ENCODE data around the gene SLC24A3. TPM values are rescaled to one million over a fixed set of nuclear protein-coding genes. Genes with fewer than 3 reads are reported as not detected.

The SLC24A3 gene
- total RNA-seq, 1 donor from 2014 or later: 0.21 TPM

DNA sequence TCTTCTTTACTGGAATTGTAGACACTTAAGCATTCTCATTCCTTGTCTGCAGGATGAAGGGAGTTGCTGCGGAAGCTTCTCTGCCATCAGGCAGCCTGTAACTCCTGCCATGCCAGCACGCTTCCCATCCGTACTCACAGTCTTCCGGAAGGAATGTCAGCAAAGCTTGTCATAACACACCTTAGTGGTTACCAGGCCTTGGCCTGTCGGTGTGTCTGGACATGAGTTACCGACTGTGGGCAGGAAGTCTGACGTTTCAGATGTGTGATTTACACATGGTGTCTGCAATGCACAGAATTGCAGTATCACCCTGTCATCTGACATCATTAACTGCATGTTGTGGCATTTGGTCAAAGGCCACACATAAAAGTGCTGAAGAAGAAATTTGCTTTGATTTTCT lies 102.2 kb downstream of the SLC24A3 start:
- no peak overlapping the region for H3K4me2 ChIP-seq
- no peak for DNase-seq (ENCODE audit: low spot score)
- no peak overlapping the region for H3K27ac Mint-ChIP-seq

DNA sequence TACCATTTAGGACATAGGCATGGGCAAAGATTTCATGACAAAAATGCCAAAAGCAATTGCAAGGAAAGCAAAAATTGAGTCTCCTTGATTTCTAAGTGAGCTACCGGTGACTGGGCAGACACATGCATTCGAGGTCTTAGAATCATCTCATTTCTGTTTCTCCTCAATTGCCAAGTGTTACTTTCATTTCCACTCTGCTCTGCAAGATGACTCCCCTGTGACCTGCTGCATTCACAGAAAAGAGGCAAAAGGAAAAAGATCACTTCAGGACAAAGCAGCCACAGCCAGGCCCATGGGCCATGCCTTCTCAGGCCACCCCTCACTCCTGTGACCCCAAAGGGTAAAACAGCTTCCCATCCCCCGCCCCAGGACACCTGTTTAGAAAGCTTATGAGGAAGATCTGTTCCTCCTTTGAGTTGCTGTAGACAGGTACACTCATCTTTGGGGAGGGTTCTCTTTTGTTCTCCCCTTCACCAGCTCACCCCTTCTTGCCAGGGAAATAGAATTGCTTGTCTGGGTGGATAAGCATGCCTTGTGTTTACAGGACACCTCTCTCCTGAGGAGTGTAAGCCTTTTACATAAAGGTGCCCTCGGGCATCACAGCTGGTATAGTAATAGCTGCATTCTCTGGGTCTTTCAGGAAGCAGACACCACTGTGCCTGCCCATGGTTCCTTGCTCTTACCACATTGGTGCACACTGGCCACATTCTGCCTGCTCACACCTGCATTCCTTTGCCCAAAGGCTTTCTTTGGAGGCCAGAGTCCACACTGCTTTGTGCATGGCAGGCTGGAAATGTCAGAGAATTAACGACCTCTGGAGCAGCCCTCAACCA lies 105.0 kb downstream of the SLC24A3 start:
- no peak overlapping the region for H3K4me2 ChIP-seq
- peak; percentile 5 for DNase-seq (ENCODE audit: low spot score)
- H4K20me1 ChIP-seq (ENCODE audit: low read depth): no peaks in the 10 kb centered on the region
- Mint-ChIP-seq H3K9me3 (no peaks in the 10 kb centered on the region), H3K4me3 (no peak overlapping the region), H3K27me3 (ENCODE audit: insufficient read depth, low read depth) (peaks cover 4% of the 10 kb centered on the region), H3K27ac (no peak overlapping the region), H3K36me3 (no peaks in the 10 kb centered on the region), H3K4me1 (peaks cover 3% of the 10 kb centered on the region)
- H3F3A ChIP-seq (ENCODE audit: low read depth): no peaks in the 10 kb centered on the region
- no peak overlapping the region for H3K4me3 ChIP-seq
- no peak overlapping the region for H2AFZ ChIP-seq (replicated peaks)
- H3K9ac ChIP-seq: no peak overlapping the region
- H3K27ac ChIP-seq: no peak overlapping the region
- no peaks in the 10 kb centered on the region for H3K9me3 ChIP-seq (ENCODE audit: low read depth)
- no peaks in the 10 kb centered on the region for H3K79me2 ChIP-seq (ENCODE audit: low read depth)
- no peaks in the 10 kb centered on the region for H3K36me3 ChIP-seq
- no peaks in the 10 kb centered on the region for H3K27me3 ChIP-seq
- TF ChIP-seq EZH2 (IDR thresholded peaks at IDR 0.05) (no peak), EZH2phosphoT487 (IDR thresholded peaks at IDR 0.05) (no peak)
- TF ChIP-seq, protein P1, sequence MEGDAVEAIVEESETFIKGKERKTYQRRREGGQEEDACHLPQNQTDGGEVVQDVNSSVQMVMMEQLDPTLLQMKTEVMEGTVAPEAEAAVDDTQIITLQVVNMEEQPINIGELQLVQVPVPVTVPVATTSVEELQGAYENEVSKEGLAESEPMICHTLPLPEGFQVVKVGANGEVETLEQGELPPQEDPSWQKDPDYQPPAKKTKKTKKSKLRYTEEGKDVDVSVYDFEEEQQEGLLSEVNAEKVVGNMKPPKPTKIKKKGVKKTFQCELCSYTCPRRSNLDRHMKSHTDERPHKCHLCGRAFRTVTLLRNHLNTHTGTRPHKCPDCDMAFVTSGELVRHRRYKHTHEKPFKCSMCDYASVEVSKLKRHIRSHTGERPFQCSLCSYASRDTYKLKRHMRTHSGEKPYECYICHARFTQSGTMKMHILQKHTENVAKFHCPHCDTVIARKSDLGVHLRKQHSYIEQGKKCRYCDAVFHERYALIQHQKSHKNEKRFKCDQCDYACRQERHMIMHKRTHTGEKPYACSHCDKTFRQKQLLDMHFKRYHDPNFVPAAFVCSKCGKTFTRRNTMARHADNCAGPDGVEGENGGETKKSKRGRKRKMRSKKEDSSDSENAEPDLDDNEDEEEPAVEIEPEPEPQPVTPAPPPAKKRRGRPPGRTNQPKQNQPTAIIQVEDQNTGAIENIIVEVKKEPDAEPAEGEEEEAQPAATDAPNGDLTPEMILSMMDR (IDR thresholded peaks at IDR 0.05): no peak
- no peaks in the 10 kb centered on the region for H3K4me1 ChIP-seq

More for the DNA sequence above, 102.2 kb downstream of the SLC24A3 start:
- Histone ChIP-seq H2AFZ (replicated peaks) (no peak overlapping the region), H3F3A (ENCODE audit: low read depth) (no peaks in the 10 kb centered on the region), H3K27ac (no peak overlapping the region), H3K27me3 (no peaks in the 10 kb centered on the region), H3K36me3 (no peaks in the 10 kb centered on the region), H3K9ac (no peak overlapping the region), H3K4me3 (no peak overlapping the region), H3K79me2 (ENCODE audit: low read depth) (no peaks in the 10 kb centered on the region), H3K4me1 (no peaks in the 10 kb centered on the region), H4K20me1 (ENCODE audit: low read depth) (no peaks in the 10 kb centered on the region), H3K9me3 (ENCODE audit: low read depth) (no peaks in the 10 kb centered on the region)
- Mint-ChIP-seq H3K4me3 (no peak overlapping the region), H3K4me1 (no peaks in the 10 kb centered on the region), H3K9me3 (no peaks in the 10 kb centered on the region), H3K36me3 (no peaks in the 10 kb centered on the region), H3K27me3 (ENCODE audit: insufficient read depth, low read depth) (peaks cover 4% of the 10 kb centered on the region)
- TF ChIP-seq EZH2 (IDR thresholded peaks at IDR 0.05) (no peak), EZH2phosphoT487 (IDR thresholded peaks at IDR 0.05) (no peak)
- TF ChIP-seq, protein P1 (IDR thresholded peaks at IDR 0.05): no peak

DNA sequence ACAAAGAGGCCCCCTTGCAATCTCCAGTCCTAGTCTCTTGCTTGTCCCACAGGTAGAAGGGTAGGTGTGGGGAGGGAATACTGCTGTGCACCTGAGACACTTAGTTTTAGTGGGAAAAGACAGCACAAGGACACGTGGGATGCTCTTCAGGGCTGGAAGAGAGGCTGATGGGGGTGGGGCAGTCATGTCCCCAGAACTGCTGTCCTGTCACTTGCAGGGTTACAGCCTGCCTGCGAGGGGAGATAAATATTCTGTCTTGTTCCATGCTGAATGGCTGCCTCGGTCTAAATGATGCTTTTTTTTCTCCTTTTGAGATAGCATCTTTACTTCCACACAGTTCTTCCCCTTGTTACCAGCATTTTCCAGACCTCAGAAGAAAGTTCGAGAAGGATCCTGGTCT lies 106.2 kb downstream of the SLC24A3 start:
- Mint-ChIP-seq H3K27ac (no peak overlapping the region), H3K36me3 (no peaks in the 10 kb centered on the region), H3K4me3 (no peak overlapping the region), H3K27me3 (ENCODE audit: insufficient read depth, low read depth) (peaks cover 4% of the 10 kb centered on the region), H3K4me1 (peaks cover 3% of the 10 kb centered on the region), H3K9me3 (no peaks in the 10 kb centered on the region)
- H3K4me3 ChIP-seq: no peak overlapping the region
- H3K9me3 ChIP-seq (ENCODE audit: low read depth): no peaks in the 10 kb centered on the region
- no peak overlapping the region for H2AFZ ChIP-seq (replicated peaks)
- no peak overlapping the region for H3K27ac ChIP-seq
- H3F3A ChIP-seq (ENCODE audit: low read depth): no peaks in the 10 kb centered on the region
- H3K4me1 ChIP-seq: no peaks in the 10 kb centered on the region
- no peak for DNase-seq (ENCODE audit: low spot score)
- TF ChIP-seq EZH2 (IDR thresholded peaks at IDR 0.05): no peak
- TF ChIP-seq EZH2phosphoT487 (IDR thresholded peaks at IDR 0.05): no peak
- TF ChIP-seq, protein P1 (IDR thresholded peaks at IDR 0.05): no peak
- no peaks in the 10 kb centered on the region for H3K36me3 ChIP-seq
- H4K20me1 ChIP-seq (ENCODE audit: low read depth): no peaks in the 10 kb centered on the region
- no peak overlapping the region for H3K4me2 ChIP-seq
- no peaks in the 10 kb centered on the region for H3K27me3 ChIP-seq
- no peak overlapping the region for H3K9ac ChIP-seq
- no peaks in the 10 kb centered on the region for H3K79me2 ChIP-seq (ENCODE audit: low read depth)
